AG04449 (cell line): ENCODE data around the gene ALPK3.

ENCODE experiments used
- CTCF ChIA-PET: fragments of 350-600 bp; formaldehyde crosslinking; extraction: SDS; loops from one replicate; lab custom pipeline; 2021; ENCODE audit warnings: antibody characterized with exemption; lab: Yijun Ruan, JAX
- POLR2A ChIA-PET: fragments of 400-600, 350-600 bp; formaldehyde crosslinking; extraction: SDS; loops from one replicate; lab custom pipeline; 2020; ENCODE audit warnings: antibody characterized with exemption, inconsistent platforms; lab: Yijun Ruan, JAX
- DNase-seq: peaks from one replicate; pipeline ENCODE4 v3.0.0-alpha.2; 2010; ENCODE audit warnings: low read depth, low spot score
- H3K4me3 ChIP-seq: 2 replicates; pipeline ENCODE4 v1.5.1; 2011; ENCODE audit warnings: low read depth, mild to moderate bottlenecking, control low read depth, low read length
- CTCF ChIP-seq: IDR thresholded peaks from one replicate; pipeline ENCODE4 v1.5.1; 2011; ENCODE audit warnings: mild to moderate bottlenecking, moderate library complexity, low read length, control low read depth, inconsistent platforms; ENCODE audit not compliant: insufficient read depth; ENCODE audit errors: missing control alignments

The ALPK3 gene

GRCh38 chr15:84788500-84788899 is 28.7 kb upstream of the ALPK3 start:
- no peak overlapping the region for H3K4me3 ChIP-seq
- CTCF ChIA-PET = no interaction called here
- POLR2A ChIA-PET = no interaction called here
- TF ChIP-seq CTCF = no peak
- DNase-seq = no peak

DNA sequence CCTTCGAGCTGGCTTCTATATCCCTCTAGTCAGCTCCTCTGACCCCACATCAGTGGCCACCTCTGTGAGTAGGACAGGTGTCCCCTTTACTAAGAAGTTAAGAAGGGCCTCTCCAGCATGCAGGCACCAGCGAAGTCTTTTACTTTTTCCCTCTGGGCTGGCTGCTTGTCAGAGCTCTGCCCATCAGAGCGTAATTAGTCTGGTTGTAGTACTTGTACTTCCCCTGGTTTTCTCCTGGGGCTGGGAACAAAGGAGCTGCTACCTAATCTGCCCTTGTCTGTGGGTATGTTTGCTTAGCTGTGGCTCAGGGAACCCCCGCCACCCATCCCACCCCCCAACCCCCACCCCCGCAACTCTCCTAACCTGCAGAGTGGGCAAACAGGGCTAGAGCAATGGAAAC is 27.4 kb upstream of the ALPK3 start:
- no peak overlapping the region for H3K4me3 ChIP-seq
- no peak for TF ChIP-seq CTCF
- DNase-seq = no peak
- ChIA-PET CTCF (interaction anchor here (0.6 to 1.2 kb wide), 2 partner anchors 13 to 21 kb away, joined by 3 to 4 read pairs; no protein-coding TSS in a partner anchor), POLR2A (no interaction called here)

GRCh38 chr15:84790676-84791075 is 26.5 kb upstream of the ALPK3 start:
- no peak for TF ChIP-seq CTCF
- ChIA-PET POLR2A (no interaction called here), CTCF (interaction anchor here (1.2 kb wide), 1 partner anchor 14 kb away, joined by 4 read pairs; no protein-coding TSS in a partner anchor)
- DNase-seq = no peak
- no peak overlapping the region for H3K4me3 ChIP-seq

DNA sequence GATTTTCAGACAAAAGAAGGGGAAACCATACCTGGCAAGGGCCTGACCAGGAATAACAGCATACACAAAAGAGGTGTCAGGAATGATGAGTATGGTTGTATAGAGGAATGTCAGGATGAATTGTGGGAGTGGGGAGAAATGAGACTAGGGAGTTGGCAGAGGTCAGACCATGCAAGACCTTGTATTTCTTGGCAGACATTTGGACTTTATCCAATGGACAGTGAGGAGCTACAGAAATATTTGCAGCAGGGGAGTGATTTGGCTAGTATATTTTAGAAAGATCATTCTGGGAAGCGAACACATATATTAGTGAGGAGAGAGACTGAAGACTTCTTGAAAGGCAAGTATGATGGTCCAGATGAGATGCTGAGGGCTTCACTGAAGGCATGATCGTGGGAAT is 25.4 kb upstream of the ALPK3 start:
- DNase-seq = no peak
- H3K4me3 ChIP-seq = no peak overlapping the region
- ChIA-PET POLR2A (no interaction called here), CTCF (interaction anchor here (1.2 kb wide), 1 partner anchor 15 kb away, joined by 3 read pairs; no protein-coding TSS in a partner anchor)
- no peak for TF ChIP-seq CTCF

DNA sequence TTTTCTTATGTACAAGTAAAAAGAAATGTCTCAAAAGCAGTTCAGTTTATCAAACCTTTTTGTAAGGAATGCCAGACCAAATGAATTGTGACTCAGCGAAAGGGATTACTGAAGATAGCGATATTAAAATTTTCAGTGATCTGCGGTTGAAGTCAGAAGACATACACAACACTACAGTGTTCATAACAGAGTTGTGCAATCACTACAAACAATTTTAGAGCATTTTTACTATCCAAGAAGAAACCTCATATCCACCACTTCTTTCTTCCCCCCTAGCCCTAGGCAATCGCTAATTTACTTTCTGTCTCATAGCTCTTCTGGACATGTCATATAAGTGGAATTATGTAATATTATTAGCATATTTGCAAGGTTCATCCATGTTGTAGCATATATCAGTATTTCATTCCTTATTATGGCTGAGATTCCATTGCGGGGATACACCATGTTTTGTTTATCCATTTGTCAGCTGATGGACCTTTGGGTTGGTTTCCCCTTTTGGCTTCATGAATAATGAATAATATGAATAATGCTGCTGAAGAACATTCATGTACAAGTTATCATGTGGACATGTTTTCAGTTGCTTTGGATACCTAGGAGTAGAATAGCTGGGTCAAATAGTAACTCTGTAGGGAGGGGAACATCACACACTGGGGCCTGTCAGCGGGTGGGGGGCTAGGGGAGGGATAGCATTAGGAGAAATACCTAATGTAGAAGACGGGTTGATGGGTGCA is 23.6 kb upstream of the ALPK3 start:
- H3K4me3 ChIP-seq = no peak overlapping the region
- no peak for TF ChIP-seq CTCF
- POLR2A ChIA-PET = no interaction called here
- no peak for DNase-seq
- CTCF ChIA-PET = no interaction called here

GRCh38 chr15:84794162-84794547 is 23.0 kb upstream of the ALPK3 start:
- POLR2A ChIA-PET = no interaction called here
- CTCF ChIA-PET = no interaction called here
- no peak overlapping the region for H3K4me3 ChIP-seq
- no peak for DNase-seq
- no peak for TF ChIP-seq CTCF
